Measurements from ENCODE around the gene PPP3R1. TPM values are rescaled to one million over a fixed set of nuclear protein-coding genes. Genes with fewer than 3 reads are reported as not detected.

Gene PPP3R1
- total and polyA plus RNA-seq, 9 of the 15 experiments (the other 6 are each of a cell fraction or from before 2014, with no cell fraction given) = 3.7 to 70.0 (median 24.8) TPM

GRCh38 chr2:68171684-68172083, 80.6 kb downstream of the PPP3R1 start:
- Histone ChIP-seq H3K36me3 (ENCODE audit: control insufficient read depth, insufficient read depth, low read length) (peaks cover 93% of the 10 kb centered on the region), H3K4me3 (no peak overlapping the region), H3K27me3 (ENCODE audit: control insufficient read depth in 2 of 2, insufficient read depth in 2 of 2, low read length in 2 of 2) (no peaks in the 10 kb centered on the region), H3K79me2 (ENCODE audit: control insufficient read depth, insufficient read depth, low read length) (peaks cover 17% of the 10 kb centered on the region; the same call in 1 of the 3 replicates), H3K9ac (ENCODE audit: insufficient read depth in 1 of 2, low read depth in 2 of 2, low read length in 2 of 2) (no peak overlapping the region), H3K9me3 (replicated peaks; ENCODE audit: control insufficient read depth, insufficient read depth, low read depth, low read length) (no peaks in the 10 kb centered on the region), H4K20me1 (replicated peaks; ENCODE audit: control insufficient read depth, insufficient read depth, low read length) (no peaks in the 10 kb centered on the region), H3K4me2 (ENCODE audit: insufficient read depth, low read length) (no peak overlapping the region), H3K9me1 (ENCODE audit: control insufficient read depth, insufficient read depth, low read length) (no peaks in the 10 kb centered on the region), H3K27ac (ENCODE audit: extremely low read depth, low read depth, low read length) (no peak overlapping the region), H2AFZ (ENCODE audit: low read depth, low read length) (no peak overlapping the region), H3K4me1 (replicated peaks in 1 of 2; ENCODE audit: control insufficient read depth in 2 of 2, insufficient read depth in 2 of 2, low read length in 2 of 2) (no peaks in the 10 kb centered on the region)
- POLR2A ChIA-PET = no interaction called here
- FAIRE-seq (no peak), DNase-seq (ENCODE audit: extremely low read depth in 1 of 4, low spot score in 3 of 4) (no peak), ATAC-seq (no peak)
- CTCF ChIA-PET (ENCODE audit: low intra/inter-chr PET ratio) = no interaction called here
- BruUV-seq (replicated peaks) = no TSS peak
- in situ Hi-C loops (cut with MboI) = no loop called here
- 81% methylated on average over 4 of the region's 4 CpGs for WGBS (ENCODE audit: insufficient coverage, low coverage, missing lambda C conversion rate)
- TF ChIP-seq POLR2A (conservative IDR thresholded peaks at IDR 0.05) = 0 out of 2 replicates have a peak, but pooled peaks have one; percentile 55
- TF ChIP-seq KAT7 (CRISPR knock-in tag; IDR thresholded peaks at IDR 0.05; ENCODE audit: borderline replicate concordance) = no peak
- TF ChIP-seq, protein P1, sequence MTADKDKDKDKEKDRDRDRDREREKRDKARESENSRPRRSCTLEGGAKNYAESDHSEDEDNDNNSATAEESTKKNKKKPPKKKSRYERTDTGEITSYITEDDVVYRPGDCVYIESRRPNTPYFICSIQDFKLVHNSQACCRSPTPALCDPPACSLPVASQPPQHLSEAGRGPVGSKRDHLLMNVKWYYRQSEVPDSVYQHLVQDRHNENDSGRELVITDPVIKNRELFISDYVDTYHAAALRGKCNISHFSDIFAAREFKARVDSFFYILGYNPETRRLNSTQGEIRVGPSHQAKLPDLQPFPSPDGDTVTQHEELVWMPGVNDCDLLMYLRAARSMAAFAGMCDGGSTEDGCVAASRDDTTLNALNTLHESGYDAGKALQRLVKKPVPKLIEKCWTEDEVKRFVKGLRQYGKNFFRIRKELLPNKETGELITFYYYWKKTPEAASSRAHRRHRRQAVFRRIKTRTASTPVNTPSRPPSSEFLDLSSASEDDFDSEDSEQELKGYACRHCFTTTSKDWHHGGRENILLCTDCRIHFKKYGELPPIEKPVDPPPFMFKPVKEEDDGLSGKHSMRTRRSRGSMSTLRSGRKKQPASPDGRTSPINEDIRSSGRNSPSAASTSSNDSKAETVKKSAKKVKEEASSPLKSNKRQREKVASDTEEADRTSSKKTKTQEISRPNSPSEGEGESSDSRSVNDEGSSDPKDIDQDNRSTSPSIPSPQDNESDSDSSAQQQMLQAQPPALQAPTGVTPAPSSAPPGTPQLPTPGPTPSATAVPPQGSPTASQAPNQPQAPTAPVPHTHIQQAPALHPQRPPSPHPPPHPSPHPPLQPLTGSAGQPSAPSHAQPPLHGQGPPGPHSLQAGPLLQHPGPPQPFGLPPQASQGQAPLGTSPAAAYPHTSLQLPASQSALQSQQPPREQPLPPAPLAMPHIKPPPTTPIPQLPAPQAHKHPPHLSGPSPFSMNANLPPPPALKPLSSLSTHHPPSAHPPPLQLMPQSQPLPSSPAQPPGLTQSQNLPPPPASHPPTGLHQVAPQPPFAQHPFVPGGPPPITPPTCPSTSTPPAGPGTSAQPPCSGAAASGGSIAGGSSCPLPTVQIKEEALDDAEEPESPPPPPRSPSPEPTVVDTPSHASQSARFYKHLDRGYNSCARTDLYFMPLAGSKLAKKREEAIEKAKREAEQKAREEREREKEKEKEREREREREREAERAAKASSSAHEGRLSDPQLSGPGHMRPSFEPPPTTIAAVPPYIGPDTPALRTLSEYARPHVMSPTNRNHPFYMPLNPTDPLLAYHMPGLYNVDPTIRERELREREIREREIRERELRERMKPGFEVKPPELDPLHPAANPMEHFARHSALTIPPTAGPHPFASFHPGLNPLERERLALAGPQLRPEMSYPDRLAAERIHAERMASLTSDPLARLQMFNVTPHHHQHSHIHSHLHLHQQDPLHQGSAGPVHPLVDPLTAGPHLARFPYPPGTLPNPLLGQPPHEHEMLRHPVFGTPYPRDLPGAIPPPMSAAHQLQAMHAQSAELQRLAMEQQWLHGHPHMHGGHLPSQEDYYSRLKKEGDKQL (CRISPR knock-in tag; IDR thresholded peaks at IDR 0.05; ENCODE audit: borderline replicate concordance) = no peak
- no peak for TF ChIP-seq IRF9 (tag; IDR thresholded peaks at IDR 0.05)
- intact Hi-C loops (cut with micrococcal nuclease) = no loop called here

Measured in K562 (cell line).